PFSK-1 (cell line): ENCODE data around the gene CEACAM4.

Experiments
- POLR2AphosphoS5 ChIP-seq: IDR thresholded peaks from 2 replicates; pipeline ENCODE4 v1.6.1; 2012; ENCODE audit warnings: low read depth, mild to moderate bottlenecking, control low read depth, low read length, moderate library complexity
- SIN3A ChIP-seq: IDR thresholded peaks from 2 replicates; pipeline ENCODE4 v1.6.1; 2012; ENCODE audit warnings: mild to moderate bottlenecking, low read length, moderate library complexity, borderline replicate concordance; ENCODE audit not compliant: insufficient read depth
- TAF1 ChIP-seq: IDR thresholded peaks from 2 replicates; pipeline ENCODE4 v1.6.1; 2012; ENCODE audit warnings: low read length, control low read depth, borderline replicate concordance; ENCODE audit not compliant: insufficient read depth
- TF ChIP-seq, protein P1 (sequence below), 2 experiments: IDR thresholded peaks; 2 replicates each; pipeline versions ENCODE4 v1.6.1 to v1.8.0; 2011 to 2012; ENCODE audit warnings: low read depth in 2 of 2, low read length in 2 of 2, control low read depth in 1 of 2, inconsistent platforms in 1 of 2, mild to moderate bottlenecking in 1 of 2, moderate library complexity in 1 of 2; ENCODE audit not compliant: insufficient read depth in 1 of 2

DNA sequence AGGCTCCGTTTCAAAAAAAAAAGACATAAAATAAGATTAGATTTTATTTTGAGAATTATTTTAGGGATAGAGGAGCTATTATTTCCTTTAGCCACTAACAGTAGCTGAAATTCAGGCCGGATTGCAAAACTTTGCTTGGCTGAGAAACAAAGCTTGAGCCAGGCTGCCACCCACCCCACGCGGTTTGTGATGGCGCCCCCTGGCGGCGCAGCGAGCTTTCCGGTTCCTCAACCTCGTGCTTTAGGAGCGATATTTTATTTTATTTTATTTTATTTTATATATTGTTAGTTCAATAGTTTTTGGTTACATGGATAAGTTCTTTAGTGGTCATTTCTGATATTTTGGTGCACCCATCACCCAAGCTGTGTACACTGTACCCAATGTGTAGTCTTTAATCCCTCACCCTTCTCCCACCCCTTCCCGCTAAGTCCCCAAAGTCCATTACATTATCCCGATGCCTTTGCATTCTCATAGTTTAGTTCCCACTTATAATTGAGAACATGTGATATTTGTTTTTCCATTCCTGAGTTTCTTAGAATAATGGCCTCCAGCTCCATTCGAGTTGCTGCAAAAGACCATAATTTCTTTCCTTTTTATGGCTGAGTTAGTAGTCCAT is 19.8 kb upstream of the CEACAM4 start:
- TF ChIP-seq, protein P1, sequence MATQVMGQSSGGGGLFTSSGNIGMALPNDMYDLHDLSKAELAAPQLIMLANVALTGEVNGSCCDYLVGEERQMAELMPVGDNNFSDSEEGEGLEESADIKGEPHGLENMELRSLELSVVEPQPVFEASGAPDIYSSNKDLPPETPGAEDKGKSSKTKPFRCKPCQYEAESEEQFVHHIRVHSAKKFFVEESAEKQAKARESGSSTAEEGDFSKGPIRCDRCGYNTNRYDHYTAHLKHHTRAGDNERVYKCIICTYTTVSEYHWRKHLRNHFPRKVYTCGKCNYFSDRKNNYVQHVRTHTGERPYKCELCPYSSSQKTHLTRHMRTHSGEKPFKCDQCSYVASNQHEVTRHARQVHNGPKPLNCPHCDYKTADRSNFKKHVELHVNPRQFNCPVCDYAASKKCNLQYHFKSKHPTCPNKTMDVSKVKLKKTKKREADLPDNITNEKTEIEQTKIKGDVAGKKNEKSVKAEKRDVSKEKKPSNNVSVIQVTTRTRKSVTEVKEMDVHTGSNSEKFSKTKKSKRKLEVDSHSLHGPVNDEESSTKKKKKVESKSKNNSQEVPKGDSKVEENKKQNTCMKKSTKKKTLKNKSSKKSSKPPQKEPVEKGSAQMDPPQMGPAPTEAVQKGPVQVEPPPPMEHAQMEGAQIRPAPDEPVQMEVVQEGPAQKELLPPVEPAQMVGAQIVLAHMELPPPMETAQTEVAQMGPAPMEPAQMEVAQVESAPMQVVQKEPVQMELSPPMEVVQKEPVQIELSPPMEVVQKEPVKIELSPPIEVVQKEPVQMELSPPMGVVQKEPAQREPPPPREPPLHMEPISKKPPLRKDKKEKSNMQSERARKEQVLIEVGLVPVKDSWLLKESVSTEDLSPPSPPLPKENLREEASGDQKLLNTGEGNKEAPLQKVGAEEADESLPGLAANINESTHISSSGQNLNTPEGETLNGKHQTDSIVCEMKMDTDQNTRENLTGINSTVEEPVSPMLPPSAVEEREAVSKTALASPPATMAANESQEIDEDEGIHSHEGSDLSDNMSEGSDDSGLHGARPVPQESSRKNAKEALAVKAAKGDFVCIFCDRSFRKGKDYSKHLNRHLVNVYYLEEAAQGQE (IDR thresholded peaks at IDR 0.05; ENCODE audit: insufficient read depth in 1 of 2, low read depth in 2 of 2, low read length in 2 of 2): no peak
- TF ChIP-seq POLR2AphosphoS5 (no peak), SIN3A (no peak), TAF1 (no peak)
